Astrocyte (in vitro differentiated cells and primary cell): ENCODE data around the gene RALY. TPM values are rescaled to one million over a fixed set of nuclear protein-coding genes. Genes with fewer than 3 reads are reported as not detected.

Experiments
- DNase-seq: peaks from one replicate; pipeline ENCODE4 v3.0.0-alpha.2; 2010; ENCODE audit warnings: low read depth
- FAIRE-seq: peaks from 2 replicates; lab custom pipeline; 2011; peaks lifted over from hg19 to GRCh38; lab: Jason Lieb, UNC
- H2AFZ ChIP-seq: 2 replicates; pipeline ENCODE4 v1.6.0; 2012; ENCODE audit warnings: low read depth, low read length, inconsistent platforms
- H3K27ac ChIP-seq: 2 replicates; pipeline ENCODE4 v1.5.1; 2011; ENCODE audit warnings: low read depth, low read length, inconsistent platforms
- H3K27me3 ChIP-seq: 2 replicates; pipeline ENCODE4 v1.6.0; 2011; ENCODE audit warnings: low read length, inconsistent platforms; ENCODE audit not compliant: insufficient read depth
- H3K36me3 ChIP-seq: 2 replicates; pipeline ENCODE4 v1.5.1; 2011; ENCODE audit warnings: low read length, inconsistent platforms; ENCODE audit not compliant: insufficient read depth
- H3K4me1 ChIP-seq: 2 replicates; pipeline ENCODE4 v1.5.1; 2011; ENCODE audit warnings: low read length, inconsistent platforms; ENCODE audit not compliant: insufficient read depth
- H3K4me2 ChIP-seq: 2 replicates; pipeline ENCODE4 v1.6.0; 2012; ENCODE audit warnings: low read length, inconsistent platforms
- H3K4me3 ChIP-seq: 2 replicates; pipeline ENCODE4 v1.5.1; 2011; ENCODE audit warnings: low read depth, mild to moderate bottlenecking, low read length, inconsistent platforms; ENCODE audit not compliant: insufficient read depth
- H3K79me2 ChIP-seq: 2 replicates; pipeline ENCODE4 v1.6.0; 2012; ENCODE audit warnings: mild to moderate bottlenecking, low read length, inconsistent platforms; ENCODE audit not compliant: insufficient read depth
- H3K9ac ChIP-seq: 2 replicates; pipeline ENCODE4 v1.6.0; 2012; ENCODE audit warnings: mild to moderate bottlenecking, low read length, inconsistent platforms
- H3K9me3 ChIP-seq: 2 replicates; pipeline ENCODE4 v1.5.1; 2012; ENCODE audit warnings: low read depth, mild to moderate bottlenecking, low read length, inconsistent platforms; ENCODE audit not compliant: insufficient read depth
- H4K20me1 ChIP-seq: 2 replicates; pipeline ENCODE4 v1.6.0; 2012; ENCODE audit warnings: low read length, inconsistent platforms; ENCODE audit not compliant: insufficient read depth
- H3K27ac Mint-ChIP-seq: one replicate; pipeline ENCODE4 v1.8.0; 2021; ENCODE audit warnings: mild to moderate bottlenecking, mixed read lengths; ENCODE audit not compliant: unreplicated experiment
- H3K27me3 Mint-ChIP-seq: one replicate; pipeline ENCODE4 v1.8.0; 2021; ENCODE audit warnings: low read depth, mixed read lengths; ENCODE audit not compliant: unreplicated experiment
- H3K36me3 Mint-ChIP-seq: one replicate; pipeline ENCODE4 v1.8.0; 2021; ENCODE audit warnings: low read depth, mixed read lengths; ENCODE audit not compliant: unreplicated experiment
- H3K4me1 Mint-ChIP-seq: one replicate; pipeline ENCODE4 v1.8.0; 2021; ENCODE audit warnings: low read depth, mixed read lengths; ENCODE audit not compliant: unreplicated experiment
- H3K4me3 Mint-ChIP-seq: one replicate; pipeline ENCODE4 v1.8.0; 2021; ENCODE audit warnings: mild to moderate bottlenecking, moderate library complexity, mixed read lengths; ENCODE audit not compliant: unreplicated experiment
- H3K9me3 Mint-ChIP-seq: one replicate; pipeline ENCODE4 v1.8.0; 2021; ENCODE audit warnings: mild to moderate bottlenecking, mixed read lengths; ENCODE audit not compliant: unreplicated experiment
- CTCF ChIP-seq: IDR thresholded peaks from 2 replicates; pipeline ENCODE4 v1.5.1; 2011; ENCODE audit warnings: low read depth, mild to moderate bottlenecking, inconsistent platforms, low read length, moderate library complexity; ENCODE audit not compliant: insufficient read depth
- EZH2 ChIP-seq: IDR thresholded peaks from 2 replicates; pipeline ENCODE4 v1.6.1; 2012; ENCODE audit warnings: mild to moderate bottlenecking, low read length, inconsistent platforms; ENCODE audit not compliant: insufficient read depth
- total RNA-seq: library from RNA; stranded (reverse); gene quantifications from 2 replicates; pipeline ENCODE4 v1.2.1, GENCODE V29; 2021

RALY gene
- total RNA-seq, 1 donor from 2014 or later: 105 TPM

- no peak overlapping the region for H3K4me3 Mint-ChIP-seq
- Histone ChIP-seq H4K20me1 (no peaks in the 10 kb centered on the region), H3K27me3 (peaks cover 7% of the 10 kb centered on the region), H3K9ac (no peak overlapping the region), H3K36me3 (no peaks in the 10 kb centered on the region), H3K4me3 (no peak overlapping the region), H3K4me2 (no peak overlapping the region), H2AFZ (no peak overlapping the region), H3K27ac (no peak overlapping the region), H3K79me2 (no peaks in the 10 kb centered on the region), H3K9me3 (peaks cover 16% of the 10 kb centered on the region), H3K4me1 (no peaks in the 10 kb centered on the region)
- no peak for DNase-seq
- TF ChIP-seq EZH2 (no peak), CTCF (no peak)
- H3K27me3 Mint-ChIP-seq: peaks cover 10% of the 10 kb centered on the region
- no peak for FAIRE-seq
- no peaks in the 10 kb centered on the region for H3K4me1 Mint-ChIP-seq
- H3K27ac Mint-ChIP-seq: no peak overlapping the region
- peaks cover 19% of the 10 kb centered on the region for H3K9me3 Mint-ChIP-seq
- no peaks in the 10 kb centered on the region for H3K36me3 Mint-ChIP-seq
Measured at GRCh38 chr20:33951171-33951570, 42.5 kb upstream of the RALY start.

- Histone ChIP-seq H3K36me3 (no peaks in the 10 kb centered on the region), H3K9ac (no peak overlapping the region), H3K27ac (no peak overlapping the region), H3K79me2 (no peaks in the 10 kb centered on the region), H2AFZ (no peak overlapping the region), H4K20me1 (no peaks in the 10 kb centered on the region), H3K4me3 (no peak overlapping the region), H3K9me3 (no peaks in the 10 kb centered on the region), H3K4me2 (no peak overlapping the region), H3K27me3 (peaks cover 7% of the 10 kb centered on the region), H3K4me1 (no peaks in the 10 kb centered on the region)
- Mint-ChIP-seq H3K27ac (no peak overlapping the region), H3K9me3 (peaks cover 7% of the 10 kb centered on the region), H3K4me3 (no peak overlapping the region), H3K27me3 (peaks cover 11% of the 10 kb centered on the region), H3K4me1 (no peaks in the 10 kb centered on the region), H3K36me3 (no peaks in the 10 kb centered on the region)
- FAIRE-seq (no peak), DNase-seq (no peak)
- TF ChIP-seq CTCF (no peak), EZH2 (no peak)
Measured at GRCh38 chr20:33954504-33954903, 39.2 kb upstream of the RALY start.

- Histone ChIP-seq H3K27me3 (peaks cover 3% of the 10 kb centered on the region), H3K36me3 (no peaks in the 10 kb centered on the region), H3K4me1 (no peaks in the 10 kb centered on the region), H3K4me2 (no peak overlapping the region), H3K9me3 (no peaks in the 10 kb centered on the region), H4K20me1 (no peaks in the 10 kb centered on the region), H3K79me2 (no peaks in the 10 kb centered on the region), H2AFZ (no peak overlapping the region), H3K9ac (no peak overlapping the region), H3K27ac (no peak overlapping the region), H3K4me3 (no peak overlapping the region)
- no peaks in the 10 kb centered on the region for H3K36me3 Mint-ChIP-seq
- H3K4me3 Mint-ChIP-seq: no peak overlapping the region
- no peak for DNase-seq
- H3K27me3 Mint-ChIP-seq: peaks cover 4% of the 10 kb centered on the region
- FAIRE-seq: no peak
- H3K27ac Mint-ChIP-seq: no peak overlapping the region
- TF ChIP-seq EZH2 (no peak), CTCF (no peak)
- H3K4me1 Mint-ChIP-seq: no peaks in the 10 kb centered on the region
- no peaks in the 10 kb centered on the region for H3K9me3 Mint-ChIP-seq
Measured at GRCh38 chr20:33963751-33964150, 30.0 kb upstream of the RALY start.
